Anterior cingulate cortex (tissue), 58 donors: ENCODE results near the gene DGLUCY.
"Not testable (repeated sequence)": the region's sequence is repeated elsewhere in the genome, so short reads cannot be mapped to it uniquely, and the experiment has no call there.

Experiments
- DNase-seq, 58 donors: peaks; one replicate each; lab custom pipeline; 2025; lab: John Stamatoyannopoulos, UW

Gene DGLUCY

GRCh38 chr14:91129261-91129660, 15.4 kb downstream of the DGLUCY start:
- DNase-seq: no peak

GRCh38 chr14:91135039-91135438, 21.2 kb downstream of the DGLUCY start:
- DNase-seq: no peak

DNA sequence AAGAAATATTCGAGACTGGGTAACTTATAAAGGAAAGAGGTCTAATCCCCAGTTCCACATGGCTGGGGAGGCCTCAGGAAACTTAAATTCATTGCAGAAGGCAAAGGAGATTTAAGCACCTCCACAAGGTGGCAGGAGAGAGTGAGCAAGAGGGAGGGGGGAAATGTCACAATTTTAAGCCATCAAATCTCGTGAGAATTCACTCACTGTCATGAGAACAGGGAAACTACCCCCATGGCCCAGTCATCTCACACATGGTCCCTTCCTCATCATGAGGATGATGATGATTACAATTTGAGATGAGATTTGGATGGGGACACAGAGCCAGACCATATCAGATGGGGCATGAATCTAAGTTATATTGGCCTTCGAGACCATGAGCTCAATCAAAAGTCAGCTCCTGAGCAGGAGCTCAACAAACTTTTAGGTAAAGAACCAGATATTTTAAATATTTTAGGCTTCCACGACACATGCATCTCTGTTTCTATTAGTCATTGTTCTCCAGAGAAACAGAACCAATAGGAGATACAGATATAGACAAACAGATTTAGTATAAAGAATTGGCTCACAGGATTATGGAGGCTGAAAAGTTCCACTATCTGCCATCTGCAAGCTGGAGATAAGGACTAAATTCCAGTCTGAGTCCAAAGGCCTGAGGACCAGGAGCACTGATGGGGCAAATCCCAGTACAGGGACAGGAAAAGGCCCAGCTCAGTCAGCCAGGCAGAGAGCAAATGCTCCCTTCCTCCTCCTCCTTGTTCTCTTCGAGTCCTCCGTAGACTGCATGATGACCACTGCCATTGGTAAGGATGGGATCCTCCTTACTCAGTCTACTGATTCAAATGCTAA, 24.9 kb downstream of the DGLUCY start:
- no peak for DNase-seq

- DNase-seq: no peak
Measured at GRCh38 chr14:91139776-91140175, 25.9 kb downstream of the DGLUCY start.

- DNase-seq: peak in 17 of 58 donors; percentile 14 to 54 (median 29)
Measured at GRCh38 chr14:91140672-91141071, 26.8 kb downstream of the DGLUCY start.

- DNase-seq: no peak
Measured at GRCh38 chr14:91142214-91142668, 28.4 kb downstream of the DGLUCY start.

GRCh38 chr14:91143862-91144261, 30.0 kb downstream of the DGLUCY start:
- no peak for DNase-seq

- peak in 2 of 58 donors; percentile 8 to 47 for DNase-seq
Measured at GRCh38 chr14:91144425-91145145, 30.7 kb downstream of the DGLUCY start.

- no peak for DNase-seq
Measured at GRCh38 chr14:91145391-91146160, 31.7 kb downstream of the DGLUCY start.

- peak in 32 of 58 donors; percentile 13 to 68 (median 40) for DNase-seq
Measured at GRCh38 chr14:91146661-91147060, 32.8 kb downstream of the DGLUCY start.

- DNase-seq: peak in 7 of 58 donors; percentile 11 to 57 (median 21)
Measured at GRCh38 chr14:91149462-91149861, 35.6 kb downstream of the DGLUCY start.

DNA sequence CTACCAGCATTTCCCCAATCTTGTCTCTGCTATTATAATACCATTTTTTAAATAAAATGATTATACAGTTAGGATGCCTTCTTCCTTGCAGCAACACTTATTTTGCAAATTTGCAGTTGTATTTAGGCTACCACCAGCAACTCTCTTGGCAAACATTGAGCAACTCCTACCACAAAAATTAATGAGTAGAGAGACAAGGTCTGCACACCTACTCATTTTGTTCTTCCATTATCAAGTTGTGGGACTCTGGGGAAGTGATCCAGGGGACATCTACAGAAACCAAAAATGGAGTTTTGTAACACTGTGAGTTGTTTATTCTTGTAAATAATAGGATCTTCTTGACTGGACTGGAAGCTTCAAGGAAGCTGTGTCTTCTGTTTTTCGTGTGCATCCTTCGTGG, 38.6 kb downstream of the DGLUCY start:
- DNase-seq: no peak

DNA sequence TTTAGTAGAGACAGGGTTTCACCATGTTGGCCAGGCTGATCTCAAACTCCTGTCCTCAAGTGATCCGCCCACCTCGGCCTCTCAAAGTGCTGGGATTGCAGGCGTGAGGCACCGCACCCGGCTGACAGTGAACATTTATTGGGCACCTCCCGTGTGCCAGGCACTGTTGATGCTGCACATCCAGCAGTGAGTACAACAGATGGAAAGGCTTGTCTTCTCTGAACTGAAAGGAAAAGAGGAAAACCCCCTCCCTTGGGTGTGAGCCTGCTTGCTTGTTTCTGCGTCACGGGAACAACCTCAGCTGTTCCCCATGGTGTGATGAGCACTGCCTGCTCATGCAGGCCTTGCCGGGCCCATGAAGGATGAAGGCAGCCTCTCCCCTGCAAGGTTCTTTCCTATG, 39.5 kb downstream of the DGLUCY start:
- DNase-seq: no peak

- DNase-seq: peak in 2 of 58 donors; percentile 23 to 56
Measured at GRCh38 chr14:91154851-91155625, 41.2 kb downstream of the DGLUCY start.

DNA sequence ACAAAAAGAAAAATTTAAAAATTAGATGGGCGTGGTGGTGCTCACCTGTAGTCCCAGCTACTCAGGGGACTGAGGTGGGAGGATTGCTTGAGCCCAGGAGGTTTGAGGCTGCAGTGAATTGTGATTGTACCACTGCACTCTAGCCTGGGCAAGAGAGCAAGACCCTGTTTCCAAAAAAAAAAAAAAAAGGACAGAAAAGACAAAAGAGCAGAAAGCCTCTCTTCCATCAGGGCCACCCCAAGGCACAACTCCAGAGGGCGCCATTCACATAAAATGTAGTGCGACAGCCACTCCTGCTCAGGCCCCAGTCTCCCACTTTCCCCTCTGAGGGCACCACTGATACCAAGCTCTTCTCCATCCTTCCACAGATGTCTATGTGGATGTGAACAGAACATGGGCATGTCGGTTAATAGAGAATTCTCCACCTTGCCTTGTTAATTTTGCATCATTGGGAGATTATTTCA, 41.8 kb downstream of the DGLUCY start:
- no peak for DNase-seq

DNA sequence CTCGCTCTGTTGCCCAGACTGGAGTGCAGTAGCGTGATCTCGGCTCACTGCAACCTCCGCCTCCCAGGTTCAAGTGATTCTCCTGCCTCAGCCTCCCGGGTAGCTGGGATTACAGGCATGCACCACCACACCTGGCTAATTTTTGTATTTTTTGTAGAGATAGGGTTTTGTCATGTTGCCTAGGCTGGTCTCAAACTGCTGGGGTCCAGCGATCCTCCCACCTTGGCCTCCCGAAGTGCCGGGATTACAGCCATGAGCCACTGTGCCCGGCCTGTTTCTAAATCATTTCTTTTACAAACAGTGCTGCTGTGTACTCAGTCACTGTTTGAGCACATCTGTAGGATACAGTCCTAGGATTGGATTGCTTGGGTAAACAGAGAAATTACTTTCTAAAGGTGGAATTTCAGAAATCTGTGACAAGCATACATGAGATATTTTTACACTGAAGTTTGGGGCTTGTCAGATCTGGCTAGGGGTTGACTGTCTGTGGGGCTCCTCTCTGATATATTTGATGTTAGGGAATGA, 42.3 kb downstream of the DGLUCY start:
- DNase-seq: not testable (repeated sequence)

- DNase-seq: not testable (repeated sequence)
Measured at GRCh38 chr14:91156877-91157276, 43.0 kb downstream of the DGLUCY start.

- DNase-seq: peak in 1 of 58 donors; percentile 60
Measured at GRCh38 chr14:91158091-91158790, 44.4 kb downstream of the DGLUCY start.

DNA sequence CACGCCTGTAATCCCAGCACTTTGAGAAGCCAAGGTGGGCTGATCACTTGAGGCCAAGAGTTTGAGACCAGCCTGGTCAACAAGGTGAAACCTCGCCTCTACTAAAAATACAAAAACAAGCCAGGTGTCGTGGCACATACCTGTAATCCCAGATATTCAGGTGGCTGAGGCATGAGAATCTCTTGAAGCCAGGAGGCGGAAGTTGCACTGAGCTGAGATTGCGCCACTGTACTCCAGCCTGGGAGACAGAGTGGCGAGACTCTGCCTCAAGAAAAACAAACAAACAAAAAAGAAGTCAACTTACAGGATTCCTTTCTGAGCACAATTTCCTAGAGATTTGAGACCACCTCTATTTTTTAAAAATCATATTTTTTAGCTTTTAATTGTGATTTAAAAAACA, 45.3 kb downstream of the DGLUCY start:
- no peak for DNase-seq
